HG03135 (cell line): ENCODE data around the gene PDSS2.

Experiments used
- ATAC-seq: cut with Tn5 transposase; IDR thresholded peaks from one replicate; pipeline ENCODE4 v1.9.1; 2021; ENCODE audit warnings: mild to moderate bottlenecking, moderate library complexity; ENCODE audit not compliant: unreplicated experiment

PDSS2 gene

GRCh38 chr6:107103082-107103481 lies 356.3 kb downstream of the PDSS2 start:
- ATAC-seq: no peak
